HCT116 (cell line): ENCODE results near the gene VWA3B. TPM values are rescaled to one million over a fixed set of nuclear protein-coding genes. Genes with fewer than 3 reads are reported as not detected.

ENCODE experiments used
- ATAC-seq: fragments of 200-7000 bp; cut with Tn5 transposase; 2 replicates; pipeline ENCODE4 v1.9.1; 2020; ENCODE audit warnings: mild to moderate bottlenecking, moderate library complexity
- BruUV-seq: library from RNA; stranded (reverse); fragments of 400-500 nt; replicated peaks from 2 replicates; lab custom pipeline; 2021; lab: Mats Ljungman, UMichigan
- CTCF ChIA-PET: fragments of 300-600 bp; sonication (Branson Sonifier 250); formaldehyde crosslinking; loops from one replicate; lab custom pipeline; 2021; ENCODE audit warnings: antibody characterized with exemption; lab: Charles Lee
- POLR2A ChIA-PET: fragments of 300-600, 350-600 bp; sonication (Branson Sonifier 250); formaldehyde crosslinking; loops from one replicate; lab custom pipeline; 2021; ENCODE audit warnings: antibody characterized with exemption; lab: Charles Lee
- RAD21 ChIA-PET, 2 experiments: fragments of 300-600 bp; sonication (Branson Sonifier 250); formaldehyde crosslinking; loops; one replicate each; lab custom pipeline; 2023; ENCODE audit warnings: low total read pairs in 2 of 2; ENCODE audit not compliant: uncharacterized antibody in 2 of 2, unreplicated experiment in 2 of 2, low non-redundant PET in 1 of 2; lab: Charles Lee
- DNase-seq: peaks from one replicate; pipeline ENCODE4 v3.0.0-alpha.2; 2010; ENCODE audit warnings: low read depth, low spot score
- H2AFZ ChIP-seq: fragments of 200-600 bp; shearing (Covaris generic), sonication (generic); 2 replicates; pipeline ENCODE4 v1.6.1; 2017; ENCODE audit warnings: low read depth, mixed run types, mixed read lengths, antibody characterized with exemption, low read length; ENCODE audit not compliant: poor library complexity, severe bottlenecking
- H3K27ac ChIP-seq: 2 replicates; pipeline ENCODE4 v1.5.1; 2012; ENCODE audit warnings: low read depth, low read length
- H3K27me3 ChIP-seq: fragments of 200-600 bp; sonication (generic); 2 replicates; pipeline ENCODE4 v1.6.1; 2016; ENCODE audit warnings: mixed run types, low read length, mixed read lengths; ENCODE audit not compliant: insufficient read depth
- H3K36me3 ChIP-seq, 2 experiments: fragments of 200-500 bp in 1 of 2; fragments of 200-600 bp in 1 of 2; sonication (Bioruptor generic) in 1 of 2; sonication (generic) in 1 of 2; 2 replicates each; pipeline versions ENCODE4 v1.5.1 to v1.6.1; 2014 to 2016; ENCODE audit warnings: low read length in 2 of 2, inconsistent platforms in 1 of 2, mixed read lengths in 1 of 2, mixed run types in 1 of 2; ENCODE audit not compliant: insufficient read depth in 2 of 2, control insufficient read depth in 1 of 2
- H3K4me1 ChIP-seq, 2 experiments: fragments of 200-600 bp in 1 of 2; sonication (generic) in 1 of 2; 2 replicates each; pipeline versions ENCODE4 v1.5.1 to v1.6.1; 2012 to 2017; ENCODE audit warnings: low read length in 2 of 2, inconsistent platforms in 1 of 2, mild to moderate bottlenecking in 1 of 2, mixed read lengths in 1 of 2, mixed run types in 1 of 2, moderate library complexity in 1 of 2; ENCODE audit not compliant: insufficient read depth in 2 of 2, control insufficient read depth in 1 of 2
- H3K4me2 ChIP-seq: fragments of 200-600 bp; sonication (generic); 2 replicates; pipeline ENCODE4 v1.6.1; 2017; ENCODE audit warnings: mixed run types, low read length, mixed read lengths
- H3K4me3 ChIP-seq, 2 experiments: fragments of 200-600 bp in 1 of 2; sonication (generic) in 1 of 2; replicated peaks in 1 of 2; 2 replicates each; pipeline ENCODE4 v1.5.1; 2011 to 2016; ENCODE audit warnings: low read length in 2 of 2, control low read depth in 1 of 2, low read depth in 1 of 2, mild to moderate bottlenecking in 1 of 2, mixed read lengths in 1 of 2, mixed run types in 1 of 2
- H3K79me2 ChIP-seq: fragments of 200-600 bp; sonication (generic); 2 replicates; pipeline ENCODE4 v1.6.1; 2017; ENCODE audit warnings: mild to moderate bottlenecking, mixed run types, low read length, moderate library complexity, mixed read lengths; ENCODE audit not compliant: insufficient read depth
- H3K9ac ChIP-seq: fragments of 200-600 bp; sonication (generic); 2 replicates; pipeline ENCODE4 v1.6.1; 2016; ENCODE audit warnings: low read length, mixed read lengths
- H3K9me2 ChIP-seq: fragments of 200-600 bp; sonication (generic), shearing (Covaris generic); 2 replicates; pipeline ENCODE4 v1.6.1; 2017; ENCODE audit warnings: mixed run types, mild to moderate bottlenecking, moderate library complexity; ENCODE audit not compliant: insufficient read depth
- H3K9me3 ChIP-seq, 2 experiments: fragments of 200-500 bp in 1 of 2; fragments of 200-600 bp in 1 of 2; sonication (Bioruptor generic) in 1 of 2; sonication (generic) in 1 of 2; 2 replicates each; pipeline ENCODE4 v1.6.1; 2014 to 2017; ENCODE audit warnings: low read length in 2 of 2, mixed read lengths in 2 of 2, inconsistent platforms in 1 of 2, low read depth in 1 of 2, mild to moderate bottlenecking in 1 of 2, mixed run types in 1 of 2, moderate library complexity in 1 of 2; ENCODE audit not compliant: control insufficient read depth in 1 of 2, insufficient read depth in 1 of 2
- H4K20me1 ChIP-seq: fragments of 200-600 bp; sonication (generic), shearing (Covaris generic); 2 replicates; pipeline ENCODE4 v1.6.1; 2017; ENCODE audit warnings: mixed run types, mild to moderate bottlenecking, moderate library complexity; ENCODE audit not compliant: insufficient read depth
- CBX3 ChIP-seq: IDR thresholded peaks from 2 replicates; pipeline ENCODE4 v1.6.1; 2012; ENCODE audit warnings: low read depth
- EGR1 ChIP-seq: IDR thresholded peaks from 2 replicates; pipeline ENCODE4 v1.6.1; 2012; ENCODE audit warnings: low read depth
- ELF1 ChIP-seq: IDR thresholded peaks from 2 replicates; pipeline ENCODE4 v1.6.1; 2012; ENCODE audit warnings: low read depth, borderline replicate concordance
- EZH2 ChIP-seq: fragments of 200-600 bp; sonication (generic); IDR thresholded peaks from 2 replicates; pipeline ENCODE4 v1.6.1; 2017; ENCODE audit warnings: antibody characterized with exemption, mixed run types
- EZH2phosphoT487 ChIP-seq: fragments of 200-600 bp; IDR thresholded peaks from 2 replicates; pipeline ENCODE4 v1.6.1; 2018; ENCODE audit warnings: antibody characterized with exemption, borderline replicate concordance
- FOSL1 ChIP-seq: IDR thresholded peaks from 2 replicates; pipeline ENCODE4 v1.6.1; 2012; ENCODE audit warnings: low read depth
- POLR2AphosphoS5 ChIP-seq: IDR thresholded peaks from 2 replicates; pipeline ENCODE4 v1.6.1; 2011; ENCODE audit warnings: mild to moderate bottlenecking, low read depth, low read length, moderate library complexity
- RAD21 ChIP-seq: IDR thresholded peaks from 2 replicates; pipeline ENCODE4 v1.6.1; 2012; ENCODE audit warnings: low read depth, mild to moderate bottlenecking
- REST ChIP-seq: IDR thresholded peaks from 2 replicates; pipeline ENCODE4 v1.6.1; 2012; ENCODE audit warnings: low read depth
- TCF7L2 ChIP-seq: IDR thresholded peaks from 2 replicates; pipeline ENCODE4 v1.7.0; 2011; ENCODE audit warnings: borderline replicate concordance, inconsistent platforms; ENCODE audit not compliant: insufficient read depth, insufficient read length; ENCODE audit errors: extremely low read depth
- YY1 ChIP-seq: IDR thresholded peaks from 2 replicates; pipeline ENCODE4 v1.6.1; 2011; ENCODE audit warnings: low read length, low read depth, moderate library complexity, mild to moderate bottlenecking; ENCODE audit not compliant: insufficient replicate concordance; ENCODE audit errors: extremely low read depth
- ZBTB33 ChIP-seq: IDR thresholded peaks from 2 replicates; pipeline ENCODE4 v1.6.1; 2011; ENCODE audit warnings: mild to moderate bottlenecking, low read length, moderate library complexity; ENCODE audit not compliant: insufficient replicate concordance; ENCODE audit errors: extremely low read depth
- ZNF274 ChIP-seq: fragments of 200-500 bp; sonication (Bioruptor generic); IDR thresholded peaks from 2 replicates; pipeline ENCODE4 v1.6.1; 2014; ENCODE audit warnings: mild to moderate bottlenecking, low read depth, low read length, inconsistent platforms
- intact Hi-C: fragments of 100-400 bp; cut with micrococcal nuclease; formaldehyde crosslinking; loops from 2 replicates; pipeline ENCODE4 v1.10.0; 2022
- total RNA-seq: library from RNA; stranded (reverse); gene quantifications from one replicate; pipeline ENCODE4 v1.2.1, GENCODE V29; 2021; ENCODE audit not compliant: unreplicated experiment
- TF ChIP-seq, protein P1 (sequence below), 3 experiments: fragments of 200-600 bp in 1 of 3; sonication (generic) in 1 of 3; IDR thresholded peaks in 2 of 3; conservative IDR thresholded peaks in 1 of 3; 2 replicates each; pipeline ENCODE4 v1.5.1; 2012 to 2017; ENCODE audit warnings: low read depth in 2 of 3, low read length in 2 of 3, antibody characterized with exemption in 1 of 3, borderline replicate concordance in 1 of 3, control low read depth in 1 of 3, mild to moderate bottlenecking in 1 of 3, mixed read lengths in 1 of 3, mixed run types in 1 of 3, moderate library complexity in 1 of 3; ENCODE audit not compliant: insufficient read depth in 1 of 3
- TF ChIP-seq, protein P2 (sequence below): IDR thresholded peaks from 2 replicates; pipeline ENCODE4 v1.6.1; 2012

VWA3B gene
- total RNA-seq, 1 experiment from 2014 or later: 0.47 TPM

GRCh38 chr2:98084869-98085238 lies 2.1 kb upstream of the VWA3B start (continued):
- no peak for TF ChIP-seq ZBTB33
- TF ChIP-seq ZNF274: no peak
- TF ChIP-seq, all 23 proteins: peak for 0

GRCh38 chr2:98085649-98086048 lies 1.3 kb upstream of the VWA3B start:
- intact Hi-C loops: loop anchor here (5.0 kb wide), 1 partner anchor 278 kb away; no protein-coding TSS in a partner anchor
- no peak overlapping the region for H3K4me3 ChIP-seq
- RAD21 ChIA-PET: no interaction called here
- CTCF ChIA-PET: interaction anchor here (1.1 kb wide), 1 partner anchor 279 kb away, joined by 3 read pairs; no protein-coding TSS in a partner anchor
- ATAC-seq: no peak
- no peaks in the 10 kb centered on the region for H3K79me2 ChIP-seq
- H3K4me2 ChIP-seq: peak overlapping the region; percentile 92
- no peaks in the 10 kb centered on the region for H4K20me1 ChIP-seq
- BruUV-seq: no TSS peak
- H3K27ac ChIP-seq: no peak overlapping the region
- no peak overlapping the region for H3K9ac ChIP-seq
- no peaks in the 10 kb centered on the region for H3K9me2 ChIP-seq
- H3K9me3 ChIP-seq: no peaks in the 10 kb centered on the region
- no peak for DNase-seq
- POLR2A ChIA-PET: no interaction called here
- H3K4me1 ChIP-seq: peaks cover 6 to 23% of the 10 kb centered on the region in 2 experiments; a peak in 3 of 4 replicates
- H3K36me3 ChIP-seq: no peaks in the 10 kb centered on the region
- no peaks in the 10 kb centered on the region for H3K27me3 ChIP-seq
- peak overlapping the region; percentile 98 for H2AFZ ChIP-seq
- TF ChIP-seq EZH2: no peak
- TF ChIP-seq EGR1: no peak
- no peak for TF ChIP-seq RAD21
- TF ChIP-seq ELF1: no peak
- TF ChIP-seq POLR2AphosphoS5: no peak
- no peak for TF ChIP-seq YY1
- no peak for TF ChIP-seq REST
- no peak for TF ChIP-seq TCF7L2
- TF ChIP-seq CBX3: no peak
- TF ChIP-seq, protein P1, sequence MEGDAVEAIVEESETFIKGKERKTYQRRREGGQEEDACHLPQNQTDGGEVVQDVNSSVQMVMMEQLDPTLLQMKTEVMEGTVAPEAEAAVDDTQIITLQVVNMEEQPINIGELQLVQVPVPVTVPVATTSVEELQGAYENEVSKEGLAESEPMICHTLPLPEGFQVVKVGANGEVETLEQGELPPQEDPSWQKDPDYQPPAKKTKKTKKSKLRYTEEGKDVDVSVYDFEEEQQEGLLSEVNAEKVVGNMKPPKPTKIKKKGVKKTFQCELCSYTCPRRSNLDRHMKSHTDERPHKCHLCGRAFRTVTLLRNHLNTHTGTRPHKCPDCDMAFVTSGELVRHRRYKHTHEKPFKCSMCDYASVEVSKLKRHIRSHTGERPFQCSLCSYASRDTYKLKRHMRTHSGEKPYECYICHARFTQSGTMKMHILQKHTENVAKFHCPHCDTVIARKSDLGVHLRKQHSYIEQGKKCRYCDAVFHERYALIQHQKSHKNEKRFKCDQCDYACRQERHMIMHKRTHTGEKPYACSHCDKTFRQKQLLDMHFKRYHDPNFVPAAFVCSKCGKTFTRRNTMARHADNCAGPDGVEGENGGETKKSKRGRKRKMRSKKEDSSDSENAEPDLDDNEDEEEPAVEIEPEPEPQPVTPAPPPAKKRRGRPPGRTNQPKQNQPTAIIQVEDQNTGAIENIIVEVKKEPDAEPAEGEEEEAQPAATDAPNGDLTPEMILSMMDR (IDR thresholded peaks at IDR 0.05 in 2 of 3, conservative IDR thresholded peaks at IDR 0.05 in 1 of 3; ENCODE audit: borderline replicate concordance in 1 of 3, insufficient read depth in 1 of 3, low read depth in 2 of 3, low read length in 2 of 3): no peak
- TF ChIP-seq, protein P2, sequence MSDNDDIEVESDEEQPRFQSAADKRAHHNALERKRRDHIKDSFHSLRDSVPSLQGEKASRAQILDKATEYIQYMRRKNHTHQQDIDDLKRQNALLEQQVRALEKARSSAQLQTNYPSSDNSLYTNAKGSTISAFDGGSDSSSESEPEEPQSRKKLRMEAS: no peak
- no peak for TF ChIP-seq EZH2phosphoT487
- TF ChIP-seq FOSL1: no peak
